GM19452 (cell line): ENCODE results near the gene GAS6.

ENCODE experiments used
- ATAC-seq: cut with Tn5 transposase; IDR thresholded peaks from one replicate; pipeline ENCODE4 v1.9.1; 2021; ENCODE audit not compliant: unreplicated experiment

Gene GAS6

DNA sequence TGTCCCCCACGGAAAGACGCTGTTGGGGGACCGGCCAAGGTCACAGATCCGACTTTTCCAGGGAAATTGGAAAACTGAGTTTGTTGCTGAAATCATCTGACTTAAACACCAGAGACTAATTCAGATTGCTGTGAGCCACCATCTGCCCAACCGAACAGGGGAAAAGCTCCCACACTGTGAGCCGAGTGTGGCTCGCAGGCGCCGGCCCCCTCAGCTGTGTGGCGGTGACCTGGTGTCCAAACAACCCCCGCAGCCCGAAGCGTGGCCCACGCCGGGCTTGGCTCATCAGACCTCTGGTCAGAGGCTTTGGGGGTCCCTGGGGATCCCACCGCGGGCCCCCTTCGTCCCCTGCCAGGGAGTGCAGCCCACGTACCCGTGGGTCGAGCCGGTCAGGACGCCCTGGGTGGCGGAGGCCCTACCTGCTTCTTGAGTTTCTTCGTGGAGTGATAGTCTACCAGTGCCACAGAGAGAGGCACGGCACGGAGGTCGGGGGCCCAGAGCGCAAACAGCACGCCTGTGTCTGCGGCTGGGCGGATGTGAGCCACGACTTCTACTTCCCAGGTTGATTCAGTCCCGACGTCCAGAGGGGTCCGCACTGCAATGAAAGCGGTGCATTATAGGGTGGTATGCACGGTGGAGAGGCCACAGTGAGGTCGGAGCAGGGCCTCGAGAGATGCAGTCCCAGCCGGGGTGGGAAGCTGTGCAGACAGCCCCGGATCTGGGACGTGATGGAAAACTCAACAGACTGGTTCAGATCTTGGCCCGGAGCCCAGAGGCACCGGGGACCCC is 40.7 kb downstream of the GAS6 start:
- no peak for ATAC-seq

DNA sequence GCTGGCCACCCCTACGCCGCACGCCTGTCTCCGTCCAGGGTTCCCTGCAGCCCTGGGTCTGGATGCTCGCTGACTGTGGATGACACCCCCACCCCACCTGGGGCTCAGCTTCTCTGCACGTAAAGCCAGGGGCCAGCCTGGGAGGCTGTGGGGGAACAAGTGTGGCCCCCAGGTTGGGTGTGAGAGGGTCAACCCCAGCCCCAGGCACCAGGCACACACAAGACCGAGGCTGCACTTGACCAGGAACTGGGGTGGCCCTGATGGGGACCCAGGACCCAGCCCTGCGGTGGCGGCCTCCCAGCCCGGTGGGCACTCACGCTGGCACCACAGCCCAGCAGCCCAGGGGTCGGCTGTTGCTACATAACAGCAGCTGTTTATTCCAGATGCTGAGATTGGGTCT is 41.6 kb downstream of the GAS6 start:
- ATAC-seq: no peak

DNA sequence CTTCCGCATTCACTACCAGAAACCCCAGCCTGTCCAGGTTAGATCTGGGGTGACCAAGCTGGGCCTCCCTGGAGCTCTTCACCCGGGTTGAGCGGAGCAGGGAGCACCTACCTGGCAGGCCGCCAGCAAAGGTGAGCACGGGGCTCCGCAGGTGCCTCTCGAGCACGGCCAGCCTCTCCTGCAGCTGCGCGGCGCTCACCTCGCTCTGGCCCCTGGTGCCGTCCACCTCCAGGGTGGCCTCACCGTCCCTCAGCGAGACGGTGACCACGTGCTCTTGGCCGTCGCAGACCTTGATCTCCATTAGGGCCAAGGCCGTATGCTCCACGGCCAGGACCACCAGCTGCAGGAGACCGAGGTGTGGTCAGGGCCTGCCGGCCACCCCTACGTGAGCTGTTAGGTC is 42.0 kb downstream of the GAS6 start:
- no peak for ATAC-seq

DNA sequence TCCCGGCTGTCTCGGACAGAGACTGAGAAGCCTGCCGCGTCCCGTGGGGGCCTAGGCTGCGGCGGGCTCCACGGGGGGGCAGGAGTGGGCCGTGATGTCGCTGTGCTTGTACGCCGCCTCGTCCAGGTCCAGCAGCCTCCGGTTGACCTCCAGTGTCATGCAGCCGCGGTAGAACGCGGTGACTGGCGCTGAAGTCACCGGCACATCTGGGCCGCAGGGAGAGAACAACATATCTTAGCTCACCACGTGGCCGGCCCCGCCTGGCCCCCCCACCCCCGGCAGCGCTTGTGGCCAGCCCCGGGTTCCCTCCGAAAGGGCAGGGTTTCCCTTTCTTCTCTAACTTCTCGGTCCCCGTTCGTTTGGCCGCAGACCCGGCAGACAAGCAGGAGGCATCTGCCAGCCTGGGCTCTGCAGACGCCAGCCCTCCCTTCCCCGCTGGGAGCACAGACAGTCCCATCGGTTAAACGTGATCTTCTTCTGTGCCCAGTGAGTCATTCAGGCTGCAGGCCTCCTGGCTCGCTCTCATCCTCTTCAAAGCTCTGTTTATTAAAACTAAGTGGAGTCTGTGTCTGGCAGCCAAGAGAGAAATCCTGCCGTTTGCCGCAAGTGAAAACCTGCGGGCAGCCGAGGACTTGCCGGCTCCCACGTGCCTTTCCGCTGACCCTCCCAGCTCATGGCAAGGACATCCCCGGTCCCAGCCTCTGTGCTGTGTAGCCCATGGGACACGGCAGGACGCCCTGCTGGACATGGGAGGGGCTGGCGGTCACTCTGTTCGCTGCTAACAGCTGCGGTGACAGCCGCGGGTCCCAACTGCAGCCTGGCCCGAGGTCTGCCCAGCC is 42.8 kb downstream of the GAS6 start:
- no peak for ATAC-seq

DNA sequence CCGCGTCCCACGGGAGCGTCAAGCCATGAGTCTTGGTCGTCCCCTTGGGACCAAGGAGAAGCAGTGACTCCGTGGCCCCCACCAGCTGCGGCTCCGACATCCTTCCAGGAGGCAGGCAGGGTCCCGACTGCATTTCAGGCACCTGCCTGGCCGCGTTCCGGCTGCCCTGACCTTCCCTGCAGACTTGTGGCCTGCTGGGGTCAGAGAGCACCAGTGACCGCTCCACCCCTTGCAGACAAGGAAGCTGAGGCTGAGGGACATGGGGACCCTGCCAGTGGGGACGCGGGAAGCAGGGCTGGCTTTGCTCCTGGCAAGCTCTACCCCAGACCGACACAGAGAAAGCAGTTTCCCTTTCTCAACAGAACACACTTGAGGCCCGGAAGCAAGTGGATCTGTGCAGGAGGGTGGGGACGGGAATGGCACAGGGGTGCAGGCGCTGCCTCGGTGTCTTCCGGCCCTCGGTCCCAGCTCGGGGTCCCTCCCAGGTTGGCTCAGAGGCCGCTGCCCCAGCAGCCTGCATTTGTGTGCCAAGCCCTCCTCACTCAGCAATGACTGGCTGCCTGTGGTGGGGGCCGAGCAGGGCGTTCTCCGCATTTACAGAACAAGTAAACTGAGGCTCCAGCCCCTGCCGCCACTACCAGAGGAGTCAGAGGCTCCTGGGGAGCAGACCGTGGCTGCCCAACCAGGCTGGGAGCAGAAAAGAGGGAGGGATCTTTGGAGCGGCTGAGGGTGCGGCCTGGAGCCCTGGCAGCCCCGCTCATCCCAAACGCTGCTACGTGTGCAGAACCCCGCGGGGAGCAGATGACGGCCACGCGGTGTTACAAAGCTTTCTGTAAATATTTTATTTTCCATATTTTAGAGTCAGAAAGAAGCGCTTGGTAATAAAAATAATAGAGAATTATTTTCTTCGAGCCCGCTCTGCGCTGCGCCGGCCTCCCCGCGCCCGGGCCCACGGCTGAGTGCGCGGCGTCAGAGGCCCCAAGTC is 43.9 kb downstream of the GAS6 start:
- ATAC-seq: no peak

DNA sequence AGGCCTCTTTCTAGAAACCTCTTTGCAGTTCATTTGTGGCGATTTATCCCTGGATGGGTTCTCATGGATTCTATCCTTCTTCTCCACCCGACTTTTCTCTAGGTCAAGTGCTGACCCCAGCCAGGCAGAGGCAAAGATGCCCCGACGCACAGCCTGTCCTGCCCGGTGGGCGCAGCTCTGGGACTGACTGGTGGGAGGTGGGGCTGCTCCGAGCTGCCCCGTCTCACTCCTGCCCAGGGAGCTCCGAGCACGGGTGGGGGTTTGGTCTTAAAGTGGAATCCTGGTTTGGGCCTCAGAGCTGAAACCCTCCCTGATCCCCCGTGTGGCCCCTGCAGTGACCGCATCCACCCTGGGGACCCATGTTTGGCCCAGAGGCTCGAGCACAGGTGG is 44.5 kb downstream of the GAS6 start:
- no peak for ATAC-seq

DNA sequence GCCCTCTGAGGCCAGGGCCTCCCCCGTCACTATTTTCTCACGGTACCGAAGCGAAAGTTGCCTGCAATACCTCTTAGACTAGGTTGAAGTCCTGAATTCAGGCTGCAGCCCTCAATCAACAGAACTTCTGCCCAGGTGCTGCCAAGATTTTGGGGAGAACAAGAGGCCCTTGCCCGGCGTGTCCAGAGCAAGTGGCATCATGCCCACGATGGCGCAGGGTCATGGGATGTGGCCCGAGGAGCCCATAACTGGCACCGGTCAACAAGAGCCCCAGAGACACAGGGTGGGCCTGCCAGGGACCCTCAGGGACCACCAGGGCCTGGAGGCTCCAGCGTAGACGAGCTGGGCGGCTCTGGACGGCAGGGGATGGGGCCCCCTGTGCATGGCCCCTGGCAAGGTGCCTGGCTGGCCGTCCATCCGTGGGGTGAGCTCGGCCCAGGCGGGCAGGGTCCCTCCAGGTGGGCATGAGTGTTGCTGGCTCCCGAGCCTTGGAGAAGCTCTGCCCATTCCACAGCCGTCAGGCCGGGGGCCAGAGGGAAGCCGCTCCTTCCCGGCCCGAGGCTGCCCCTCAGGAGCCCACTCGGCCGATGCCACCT is 45.1 kb downstream of the GAS6 start:
- ATAC-seq: no peak

DNA sequence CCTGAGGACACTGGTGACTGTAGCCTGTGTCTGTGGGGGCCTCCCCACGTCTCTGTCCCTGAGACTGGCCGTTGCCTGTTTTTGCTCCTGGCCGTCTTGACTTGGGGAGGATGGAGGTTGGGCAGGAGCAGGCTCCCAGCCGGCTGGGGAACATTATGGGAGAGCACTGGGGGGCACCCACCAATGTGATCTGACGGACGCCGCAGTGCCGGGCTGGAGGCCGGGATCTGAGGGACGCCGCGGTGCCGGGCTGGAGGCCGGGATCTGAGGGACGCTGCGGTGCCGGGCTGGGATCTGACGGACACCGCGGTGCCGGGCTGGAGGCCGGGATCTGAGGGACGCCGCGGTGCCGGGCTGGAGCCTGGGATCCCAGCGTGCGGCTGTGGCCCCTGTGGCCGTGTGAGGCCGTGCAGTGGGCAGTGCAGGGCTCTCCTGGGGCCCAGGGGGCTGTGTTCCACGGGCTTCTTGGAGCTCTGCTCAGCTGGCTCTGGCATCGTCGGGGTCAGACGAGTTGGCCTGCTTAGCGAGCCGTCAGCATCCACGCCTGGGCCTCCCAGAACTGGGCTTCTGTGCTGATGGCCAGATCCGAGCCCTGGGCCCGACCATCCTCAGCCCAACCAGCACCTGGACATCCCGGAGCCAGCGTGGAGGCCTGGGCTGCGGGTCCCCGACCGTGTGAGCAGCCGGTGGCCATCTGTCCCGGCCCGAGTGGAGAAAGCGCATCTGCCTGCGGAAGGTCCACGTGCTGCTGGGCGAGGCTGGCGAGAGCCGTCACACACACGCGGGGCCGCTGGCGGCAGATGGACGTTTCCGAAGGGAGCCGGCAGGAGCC is 45.8 kb downstream of the GAS6 start:
- no peak for ATAC-seq

DNA sequence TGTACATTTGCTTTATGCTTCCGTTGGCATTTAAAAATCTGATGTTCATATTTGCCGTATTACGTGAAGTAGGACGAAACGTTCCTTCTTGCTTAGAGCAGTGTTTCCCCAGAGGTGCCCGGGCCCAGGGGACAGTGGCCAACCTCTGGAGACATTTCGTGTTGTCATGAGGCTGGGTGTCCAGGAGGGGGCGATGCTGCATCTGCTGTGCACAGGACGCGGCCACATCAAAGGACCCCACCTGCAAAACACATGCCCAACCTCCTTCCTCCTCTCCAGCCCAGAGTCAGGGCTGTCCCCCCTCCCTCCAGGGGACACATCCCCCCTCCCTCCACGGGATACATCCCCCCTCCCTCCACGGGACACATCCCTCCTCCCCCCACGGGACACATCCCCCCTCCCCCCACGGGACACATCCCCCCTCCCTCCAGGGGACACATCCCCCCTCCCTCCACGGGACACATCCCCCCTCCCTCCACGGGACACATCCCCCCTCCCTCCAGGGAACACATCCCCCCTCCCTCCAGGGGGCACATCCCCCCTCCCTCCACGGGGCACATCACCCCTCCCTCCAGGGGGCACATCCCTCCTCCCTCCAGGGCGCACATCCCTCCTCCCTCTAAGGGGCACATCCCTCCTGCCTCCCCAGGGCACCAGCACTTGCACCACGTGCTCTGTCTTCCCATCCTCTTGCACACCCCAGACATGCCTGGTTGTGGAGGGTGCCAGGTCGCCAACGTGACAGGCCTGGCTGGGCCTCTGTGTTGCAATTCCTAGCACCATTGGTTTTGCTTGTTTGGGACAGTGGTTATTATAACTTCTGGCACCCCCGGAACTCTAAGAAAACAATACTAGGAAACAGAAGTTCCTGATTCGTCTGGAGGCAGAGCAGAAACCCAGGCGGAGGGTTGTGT is 46.7 kb downstream of the GAS6 start:
- no peak for ATAC-seq

DNA sequence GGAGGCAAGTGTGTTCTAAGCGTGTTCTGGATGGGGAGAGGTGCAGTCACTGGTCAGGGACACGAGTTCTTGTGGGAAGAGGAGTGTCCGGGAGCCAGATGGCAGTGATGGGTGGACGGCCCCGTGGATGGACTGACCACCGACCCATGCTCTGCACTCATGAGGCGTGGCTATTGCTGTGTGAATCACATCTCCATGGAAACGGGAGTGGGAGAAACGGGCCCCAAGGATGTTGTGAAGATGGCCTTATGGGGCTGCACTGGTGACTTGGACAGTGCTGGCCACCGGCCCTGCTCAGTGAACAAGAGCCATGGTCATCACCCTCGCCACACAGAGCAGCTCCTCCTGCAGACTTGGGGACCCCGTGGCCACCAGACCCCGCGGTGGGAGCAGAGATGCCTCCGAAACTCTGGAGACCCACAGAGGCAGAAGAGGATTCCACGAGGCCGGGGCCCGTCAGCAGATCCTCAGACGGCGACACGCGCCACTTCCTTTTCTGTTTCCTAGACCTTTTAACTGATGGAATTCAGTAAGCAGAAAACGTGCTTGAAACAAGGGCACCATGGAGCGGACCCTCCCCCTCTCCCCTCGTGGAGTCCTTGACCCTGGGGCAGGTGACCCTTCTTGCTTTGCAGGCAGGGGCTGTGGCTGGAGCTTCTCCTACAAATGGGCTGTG is 47.5 kb downstream of the GAS6 start:
- ATAC-seq: no peak

DNA sequence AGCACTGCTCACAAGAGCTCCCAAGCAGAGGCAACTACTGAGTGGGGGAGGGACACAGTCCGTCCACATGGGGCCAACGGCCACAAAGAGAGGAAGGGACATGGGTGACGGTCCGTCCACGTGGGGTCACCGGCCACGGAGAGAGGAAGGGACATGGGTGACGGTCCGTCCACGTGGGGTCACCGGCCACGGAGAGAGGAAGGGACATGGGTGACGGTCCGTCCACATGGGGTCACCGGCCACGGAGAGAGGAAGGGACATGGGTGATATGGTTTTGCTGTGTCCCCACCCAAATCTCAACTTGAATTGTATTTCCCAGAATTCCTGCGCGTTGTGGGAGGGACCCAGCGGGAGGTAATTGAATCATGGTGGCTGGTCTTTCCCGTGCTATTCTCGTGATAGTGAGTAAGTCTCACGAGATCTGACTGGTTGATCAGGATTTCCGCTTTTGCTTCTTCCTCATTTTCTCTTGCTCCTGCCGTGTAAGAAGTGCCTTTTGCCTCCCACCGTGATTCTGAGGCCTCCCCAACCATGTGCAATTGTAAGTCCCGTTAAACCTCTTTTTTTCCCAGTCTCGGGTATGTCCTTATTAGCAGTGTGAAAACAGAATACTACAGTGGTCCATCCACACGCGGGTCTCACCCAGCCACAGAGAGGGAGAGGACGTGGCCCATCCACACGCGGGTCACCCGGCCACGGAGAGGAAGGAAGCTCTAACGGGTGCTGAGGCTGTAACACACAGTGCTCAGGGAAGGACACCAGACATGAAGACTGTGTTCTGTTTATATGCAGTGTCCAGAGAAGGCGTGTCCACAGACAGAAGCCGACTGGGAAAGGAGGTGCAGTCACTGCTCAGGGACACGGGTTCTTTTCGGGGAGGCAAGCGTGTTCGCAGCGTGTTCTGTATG is 48.5 kb downstream of the GAS6 start:
- ATAC-seq: no peak

DNA sequence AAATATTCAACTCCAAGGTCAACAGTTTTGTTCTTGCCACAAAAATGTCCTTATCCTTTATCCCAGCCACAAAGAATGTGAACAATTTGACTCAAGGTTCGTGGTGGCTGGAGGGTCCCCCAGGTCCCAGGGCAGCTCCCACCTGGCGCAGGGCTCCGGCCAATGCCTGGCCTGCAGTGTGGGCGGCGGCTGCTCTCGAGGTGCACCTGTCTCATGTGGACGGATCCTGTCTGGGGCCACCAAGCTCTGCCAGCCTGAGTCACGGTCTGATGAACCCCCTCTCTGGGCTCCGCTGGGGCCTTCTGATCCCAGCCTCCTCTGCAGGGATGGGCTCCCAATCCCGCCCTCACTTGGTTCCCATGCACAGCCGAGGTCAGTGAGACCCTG is 49.4 kb downstream of the GAS6 start:
- ATAC-seq: no peak

DNA sequence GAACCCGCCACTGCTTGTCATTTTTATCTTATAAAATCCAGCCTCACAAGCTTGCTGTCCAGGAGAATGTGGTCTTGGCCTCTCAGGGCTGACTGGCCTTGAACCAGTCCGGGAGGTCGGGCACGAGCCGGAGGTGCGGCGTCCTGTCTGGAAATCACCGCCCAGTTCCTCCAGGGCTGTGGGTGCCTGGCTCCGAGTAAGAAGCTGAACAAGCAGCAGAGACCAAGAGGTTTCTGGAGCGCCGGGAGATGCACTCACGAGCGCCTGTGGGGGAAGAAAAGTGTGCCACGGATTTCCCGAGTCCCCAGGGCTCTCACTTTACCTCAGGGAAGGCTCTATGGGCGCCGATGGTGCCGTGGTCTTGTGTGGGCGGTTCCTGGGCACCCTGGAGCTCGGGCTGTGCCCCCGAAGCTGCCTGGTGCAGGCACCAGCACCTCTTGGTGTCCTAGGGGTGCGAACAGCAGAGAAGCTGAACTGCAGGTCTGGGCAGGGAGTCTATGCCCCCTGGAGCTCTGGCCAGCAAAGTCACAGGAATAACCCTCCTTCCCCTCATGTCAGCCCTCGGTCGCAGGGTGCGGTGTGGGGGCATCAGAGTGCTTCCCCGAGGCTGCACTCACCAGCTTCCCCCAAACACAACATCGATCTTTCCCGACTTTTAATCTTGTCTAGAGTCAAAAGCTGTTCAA is 50.0 kb downstream of the GAS6 start:
- ATAC-seq: no peak

DNA sequence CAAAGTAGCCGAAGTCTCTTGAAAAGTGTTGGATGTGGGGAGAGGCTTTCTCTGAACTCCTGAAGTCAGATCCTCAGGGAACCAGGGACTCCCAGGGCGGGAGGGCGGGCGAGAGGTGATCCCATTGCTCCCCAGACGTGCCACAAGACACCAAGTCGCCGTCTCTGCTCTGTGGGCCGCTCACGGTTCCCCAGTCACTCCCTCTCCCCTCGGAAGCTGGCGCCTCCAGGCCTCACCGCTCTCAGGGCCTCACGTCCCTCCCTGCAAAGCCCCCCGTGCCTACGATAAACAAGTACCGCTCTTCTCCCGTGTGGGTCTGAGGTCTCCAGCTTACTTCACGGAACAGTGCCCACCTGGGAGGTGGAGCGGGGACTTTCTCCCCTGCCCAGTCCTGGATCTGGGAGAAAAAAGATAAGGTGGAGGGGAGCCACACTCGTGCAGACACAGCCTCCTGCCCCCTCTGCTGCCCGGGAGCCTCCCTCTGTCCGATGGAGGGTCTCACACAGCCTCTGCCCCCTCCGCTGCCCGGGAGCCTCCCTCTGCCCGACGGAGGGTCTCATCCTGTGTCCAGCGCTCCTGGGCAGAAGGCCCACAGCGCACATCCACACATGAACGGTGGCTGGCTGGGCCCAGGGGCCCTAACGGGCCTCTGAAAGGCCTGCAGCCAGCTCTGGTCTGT is 50.7 kb downstream of the GAS6 start:
- no peak for ATAC-seq

DNA sequence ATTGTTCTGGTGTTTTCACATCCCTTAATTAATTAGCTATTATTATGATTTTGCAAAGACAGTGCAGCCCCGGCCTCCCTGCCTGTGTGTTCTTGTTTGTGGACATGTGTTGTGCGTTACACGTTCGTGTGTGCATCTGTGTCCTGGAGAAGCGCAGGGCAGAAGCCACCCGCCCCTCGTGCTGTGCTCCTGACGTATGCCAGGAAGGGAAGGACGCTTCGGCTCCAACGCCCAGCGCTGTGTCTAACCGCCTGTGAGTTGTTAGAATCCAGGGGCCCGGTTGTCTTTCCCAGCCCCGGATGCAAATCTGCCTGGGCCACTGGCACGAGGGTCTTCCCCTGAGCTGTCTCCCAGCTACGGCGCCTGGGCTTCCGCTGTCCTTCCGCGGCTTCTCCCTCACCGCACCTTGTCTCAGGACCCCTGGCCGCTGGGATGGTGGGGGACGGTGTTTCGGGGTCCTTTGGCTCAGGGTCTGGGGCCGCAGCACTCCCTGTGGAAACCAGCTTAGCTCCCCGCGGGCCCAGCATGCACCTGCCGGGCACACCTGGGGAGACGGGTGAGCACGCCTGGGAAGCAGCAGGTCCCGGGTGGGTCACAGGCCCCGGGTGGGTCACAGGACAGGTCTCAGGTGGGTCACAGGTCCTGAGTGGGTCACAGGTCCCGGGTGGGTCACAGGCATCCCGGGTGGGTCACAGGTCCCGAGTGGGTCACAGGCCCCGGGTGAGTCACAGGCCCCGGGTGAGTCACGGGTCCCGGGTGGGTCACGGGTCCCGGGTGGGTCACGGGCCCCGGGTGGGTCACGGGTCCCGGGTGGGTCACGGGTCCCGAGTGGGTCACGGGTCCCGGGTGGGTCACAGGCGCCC is 51.5 kb downstream of the GAS6 start:
- no peak for ATAC-seq
